Left lung (tissue), 10 donors: ENCODE data around the gene ZNF319. TPM values are rescaled to one million over a fixed set of nuclear protein-coding genes. Genes with fewer than 3 reads are reported as not detected.

Source experiments
- ATAC-seq: fragments of 200-7000 bp; cut with Tn5 transposase; one replicate; pipeline ENCODE4 v1.9.1; 2020; ENCODE audit warnings: moderate library complexity
- DNase-seq, 4 donors: peaks; one replicate each; pipeline ENCODE4 v3.0.0-alpha.2; 2013 to 2020
- H3K27ac ChIP-seq, 2 donors: fragments of 200-600 bp; sonication (generic) in 1 of 2; one replicate each; pipeline versions ENCODE4 v1.5.0 to v1.8.0; 2020 to 2021
- H3K27me3 ChIP-seq, 2 donors: fragments of 200-600 bp; sonication (generic) in 1 of 2; one replicate each; pipeline versions ENCODE4 v1.5.0 to v1.8.0; 2020 to 2021
- H3K36me3 ChIP-seq, 2 donors: fragments of 200-600 bp; sonication (generic) in 1 of 2; one replicate each; pipeline versions ENCODE4 v1.5.0 to v1.8.0; 2020 to 2021
- H3K4me1 ChIP-seq, 2 donors: fragments of 200-600 bp; one replicate each; pipeline ENCODE4 v1.8.0; 2021
- H3K4me3 ChIP-seq, 2 donors: fragments of 200-600 bp; sonication (generic) in 1 of 2; one replicate each; pipeline versions ENCODE4 v1.5.0 to v1.8.0; 2020 to 2021; ENCODE audit warnings: mild to moderate bottlenecking in 1 of 2
- H3K9me3 ChIP-seq, 2 donors: fragments of 200-600 bp; sonication (generic) in 1 of 2; one replicate each; pipeline versions ENCODE4 v1.5.0 to v1.8.0; 2020 to 2021
- CTCF ChIP-seq, 2 donors: fragments of 200-600 bp; sonication (generic) in 1 of 2; IDR thresholded peaks; one replicate each; pipeline versions ENCODE4 v1.5.0 to v1.8.0; 2021; ENCODE audit warnings: antibody characterized with exemption in 2 of 2
- intact Hi-C, 2 donors: fragments of 100-400 bp; cut with DNase I; formaldehyde crosslinking; loops; one replicate each; pipeline versions ENCODE4 v1.11.2 to v1.14.2; 2022
- polyA plus RNA-seq, 6 donors: library from polyadenylated mRNA; unstranded; fragments of 120-200 nt; gene quantifications; one replicate each; pipeline ENCODE4 v1.2.1, GENCODE V29; 2013; ENCODE audit not compliant: insufficient read length in 6 of 6
- total RNA-seq, 2 donors: library from RNA; stranded (reverse); fragmentation: NEBNext Ultra II Directional; extraction: Animal tissue kit (Norgen Biotek cat#: 25700); gene quantifications; one replicate each; pipeline ENCODE4 v1.2.1, GENCODE V29; 2021
- donor health status: DM: no; HTN: yes; CAD: no.
- donor health status: DM: no; HTN: no; CAD: no.

ZNF319 gene
- total and polyA plus RNA-seq, 8 donors, result 7.8 to 12.0 (median 10.7) TPM

GRCh38 chr16:58044266-58045019, 44.0 kb upstream of the ZNF319 start:
- no peak for TF ChIP-seq CTCF (IDR thresholded peaks at IDR 0.05)
- H3K4me1 ChIP-seq, result peaks cover 3 to 5% of the 10 kb centered on the region in 2 donors
- H3K36me3 ChIP-seq, result peaks cover 0 to 49% of the 10 kb centered on the region in 2 donors
- no peaks in the 10 kb centered on the region for H3K27me3 ChIP-seq
- peak in 1 of 4 donors; percentile 10 for DNase-seq
- intact Hi-C loops, result no loop called here
- no peak for ATAC-seq
- H3K9me3 ChIP-seq, result no peaks in the 10 kb centered on the region
- no peak overlapping the region for H3K27ac ChIP-seq
- no peak overlapping the region for H3K4me3 ChIP-seq

GRCh38 chr16:58043571-58044155, 43.2 kb upstream of the ZNF319 start:
- ATAC-seq, result no peak
- peaks cover 3 to 5% of the 10 kb centered on the region in 2 donors for H3K4me1 ChIP-seq
- no peaks in the 10 kb centered on the region for H3K27me3 ChIP-seq
- no peak overlapping the region for H3K27ac ChIP-seq
- H3K36me3 ChIP-seq, result peaks cover 0 to 51% of the 10 kb centered on the region in 2 donors
- peak in 1 of 4 donors; percentile 45 for DNase-seq
- no peaks in the 10 kb centered on the region for H3K9me3 ChIP-seq
- no peak for TF ChIP-seq CTCF (IDR thresholded peaks at IDR 0.05)
- intact Hi-C loops, result no loop called here
- no peak overlapping the region for H3K4me3 ChIP-seq

GRCh38 chr16:58042886-58043515, 42.5 kb upstream of the ZNF319 start:
- Histone ChIP-seq H3K4me1 (peaks cover 3 to 5% of the 10 kb centered on the region in 2 donors), H3K27me3 (no peaks in the 10 kb centered on the region), H3K4me3 (no peak overlapping the region), H3K36me3 (peaks cover 0 to 54% of the 10 kb centered on the region in 2 donors), H3K9me3 (no peaks in the 10 kb centered on the region), H3K27ac (no peak overlapping the region)
- DNase-seq (peak in 1 of 4 donors; percentile 61), ATAC-seq (no peak)
- TF ChIP-seq CTCF (IDR thresholded peaks at IDR 0.05), result no peak
- intact Hi-C loops, result no loop called here

- peaks cover 0 to 54% of the 10 kb centered on the region in 2 donors for H3K36me3 ChIP-seq
- no peak for TF ChIP-seq CTCF (IDR thresholded peaks at IDR 0.05)
- ATAC-seq, result no peak
- no peak overlapping the region for H3K27ac ChIP-seq
- peaks cover 3 to 5% of the 10 kb centered on the region in 2 donors for H3K4me1 ChIP-seq
- H3K4me3 ChIP-seq, result no peak overlapping the region
- intact Hi-C loops, result no loop called here
- H3K9me3 ChIP-seq, result no peaks in the 10 kb centered on the region
- peak in 1 of 4 donors; percentile 61 for DNase-seq
- H3K27me3 ChIP-seq, result no peaks in the 10 kb centered on the region
These were observed 41.8 kb upstream of the ZNF319 start for GRCh38 chr16:58042001-58042885.
